HG03457 (cell line): ENCODE results near the gene FAM181A.

Experiments used
- ATAC-seq: cut with Tn5 transposase; IDR thresholded peaks from one replicate; pipeline ENCODE4 v1.9.1; 2021; ENCODE audit warnings: moderate number of reproducible peaks; ENCODE audit not compliant: unreplicated experiment

FAM181A gene

GRCh38 chr14:93960774-93961438, 33.8 kb downstream of the FAM181A start:
- ATAC-seq, result no peak

- ATAC-seq, result no peak
These were observed 34.5 kb downstream of the FAM181A start for GRCh38 chr14:93961620-93962019.

- peak; percentile 36 for ATAC-seq
These were observed 35.8 kb downstream of the FAM181A start for GRCh38 chr14:93962701-93963601.

- ATAC-seq, result no peak
These were observed 36.5 kb downstream of the FAM181A start for GRCh38 chr14:93963692-93964091.

GRCh38 chr14:93964281-93964680, 37.1 kb downstream of the FAM181A start:
- ATAC-seq, result no peak

- ATAC-seq, result no peak
These were observed 37.7 kb downstream of the FAM181A start for GRCh38 chr14:93964820-93965286.

- ATAC-seq, result no peak
These were observed 38.2 kb downstream of the FAM181A start for GRCh38 chr14:93965287-93965821.

- ATAC-seq, result no peak
These were observed 38.9 kb downstream of the FAM181A start for GRCh38 chr14:93965946-93966474.

GRCh38 chr14:93967637-93968250, 40.6 kb downstream of the FAM181A start:
- peak; percentile 36 for ATAC-seq

- ATAC-seq, result no peak
These were observed 42.1 kb downstream of the FAM181A start for GRCh38 chr14:93969082-93969828.

GRCh38 chr14:93970585-93970964, 43.4 kb downstream of the FAM181A start:
- ATAC-seq, result no peak

- ATAC-seq, result peak; percentile 33
These were observed 44.0 kb downstream of the FAM181A start for GRCh38 chr14:93970965-93971634.

GRCh38 chr14:93971635-93972027, 44.5 kb downstream of the FAM181A start:
- no peak for ATAC-seq

GRCh38 chr14:93972618-93973205, 45.6 kb downstream of the FAM181A start:
- ATAC-seq, result no peak

GRCh38 chr14:93973607-93974006, 46.5 kb downstream of the FAM181A start:
- no peak for ATAC-seq

GRCh38 chr14:93974299-93974698, 47.2 kb downstream of the FAM181A start:
- ATAC-seq, result no peak

- no peak for ATAC-seq
These were observed 47.7 kb downstream of the FAM181A start for GRCh38 chr14:93974833-93975232.

- ATAC-seq, result peak; percentile 42
These were observed 48.8 kb downstream of the FAM181A start for GRCh38 chr14:93975791-93976476.
